Suprapubic skin (tissue), 3 donors: ENCODE measurements around the gene OXER1.

Experiments
- EP300 ChIP-seq: sonication (generic); formaldehyde crosslinking; IDR thresholded peaks from one replicate; pipeline ENCODE4 v1.6.1; 2017; ENCODE audit warnings: antibody characterized with exemption
- TF ChIP-seq, protein P1 (sequence below), 2 donors: fragments of 200-600 bp in 1 of 2; fragments of 450-650 bp in 1 of 2; sonication (generic) in 1 of 2; IDR thresholded peaks; one replicate each; pipeline ENCODE4 v1.5.1; 2016 to 2019; ENCODE audit warnings: antibody characterized with exemption in 2 of 2, mild to moderate bottlenecking in 1 of 2, moderate library complexity in 1 of 2

DNA sequence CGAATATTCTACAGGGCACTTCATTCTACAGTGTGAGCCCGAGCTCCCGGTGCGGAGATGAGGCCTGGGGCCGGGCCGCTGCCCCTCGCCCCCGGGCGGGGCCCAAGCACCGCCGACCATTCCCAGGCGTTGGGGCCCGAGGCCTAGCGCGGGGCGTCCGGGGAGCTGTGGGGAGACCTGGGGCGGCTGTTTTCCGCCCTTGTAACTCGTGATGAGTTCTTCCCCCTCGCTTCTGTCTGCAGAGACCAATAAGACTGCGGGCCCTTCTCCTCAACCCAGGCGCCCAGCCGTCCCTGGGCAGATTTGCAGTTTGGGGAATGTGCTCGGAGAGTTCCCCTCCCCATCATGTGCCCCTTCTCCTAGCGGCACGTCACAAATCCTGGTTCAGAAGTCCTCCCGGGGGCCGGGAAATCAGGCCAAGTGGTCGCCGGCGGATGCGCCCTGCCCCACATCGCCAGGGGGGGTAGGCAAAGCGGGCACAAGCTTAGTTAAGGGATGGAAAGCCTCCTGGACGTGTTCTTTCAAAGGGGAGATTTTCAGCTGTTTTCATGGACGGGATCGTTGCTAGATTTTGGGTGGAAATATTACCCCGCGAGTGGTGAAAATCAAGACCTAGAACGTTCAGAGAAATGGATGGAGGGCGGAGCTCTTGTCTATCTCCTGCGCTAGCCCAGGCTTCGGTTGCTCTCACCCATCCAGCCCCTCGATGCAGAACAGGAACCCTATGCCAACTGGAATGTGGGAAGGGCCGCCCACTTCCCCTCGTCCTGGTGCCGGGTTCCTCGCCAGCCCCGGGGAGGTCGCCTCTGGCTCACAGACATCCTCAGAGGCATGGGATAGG is 47.3 kb upstream of the OXER1 start:
- no peak for TF ChIP-seq EP300
- TF ChIP-seq, protein P1, sequence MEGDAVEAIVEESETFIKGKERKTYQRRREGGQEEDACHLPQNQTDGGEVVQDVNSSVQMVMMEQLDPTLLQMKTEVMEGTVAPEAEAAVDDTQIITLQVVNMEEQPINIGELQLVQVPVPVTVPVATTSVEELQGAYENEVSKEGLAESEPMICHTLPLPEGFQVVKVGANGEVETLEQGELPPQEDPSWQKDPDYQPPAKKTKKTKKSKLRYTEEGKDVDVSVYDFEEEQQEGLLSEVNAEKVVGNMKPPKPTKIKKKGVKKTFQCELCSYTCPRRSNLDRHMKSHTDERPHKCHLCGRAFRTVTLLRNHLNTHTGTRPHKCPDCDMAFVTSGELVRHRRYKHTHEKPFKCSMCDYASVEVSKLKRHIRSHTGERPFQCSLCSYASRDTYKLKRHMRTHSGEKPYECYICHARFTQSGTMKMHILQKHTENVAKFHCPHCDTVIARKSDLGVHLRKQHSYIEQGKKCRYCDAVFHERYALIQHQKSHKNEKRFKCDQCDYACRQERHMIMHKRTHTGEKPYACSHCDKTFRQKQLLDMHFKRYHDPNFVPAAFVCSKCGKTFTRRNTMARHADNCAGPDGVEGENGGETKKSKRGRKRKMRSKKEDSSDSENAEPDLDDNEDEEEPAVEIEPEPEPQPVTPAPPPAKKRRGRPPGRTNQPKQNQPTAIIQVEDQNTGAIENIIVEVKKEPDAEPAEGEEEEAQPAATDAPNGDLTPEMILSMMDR (IDR thresholded peaks at IDR 0.05) = no peak
